GM19455 (cell line): ENCODE data around the gene MACROD1.

ENCODE experiments used
- ATAC-seq: cut with Tn5 transposase; IDR thresholded peaks from one replicate; pipeline ENCODE4 v1.9.1; 2021; ENCODE audit not compliant: unreplicated experiment

MACROD1 gene

DNA sequence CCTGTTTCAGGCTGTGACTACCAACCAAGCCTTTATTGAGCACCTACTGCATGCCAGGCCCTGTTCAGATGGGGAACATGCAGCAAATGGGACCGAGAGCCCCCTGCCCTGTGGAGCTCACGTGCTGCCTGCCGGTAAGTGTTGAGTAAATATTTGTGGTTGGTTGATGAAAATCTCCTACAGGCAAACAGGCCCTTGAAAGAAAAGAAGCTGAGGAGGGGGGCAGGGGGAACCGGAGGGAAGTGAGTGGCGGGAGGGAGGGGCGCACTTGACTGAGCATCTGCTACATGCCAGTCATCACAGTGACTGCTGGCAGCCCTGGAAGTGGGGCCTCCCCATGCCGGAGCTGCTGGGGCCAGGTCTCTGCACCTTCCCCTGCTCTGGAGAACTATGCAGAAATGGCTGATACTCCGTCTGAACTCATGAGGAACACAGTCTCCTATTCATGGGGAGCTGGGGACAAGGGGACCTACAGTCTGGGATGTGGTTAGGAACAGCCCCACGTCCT lies 34.2 kb downstream of the MACROD1 start:
- ATAC-seq: no peak

DNA sequence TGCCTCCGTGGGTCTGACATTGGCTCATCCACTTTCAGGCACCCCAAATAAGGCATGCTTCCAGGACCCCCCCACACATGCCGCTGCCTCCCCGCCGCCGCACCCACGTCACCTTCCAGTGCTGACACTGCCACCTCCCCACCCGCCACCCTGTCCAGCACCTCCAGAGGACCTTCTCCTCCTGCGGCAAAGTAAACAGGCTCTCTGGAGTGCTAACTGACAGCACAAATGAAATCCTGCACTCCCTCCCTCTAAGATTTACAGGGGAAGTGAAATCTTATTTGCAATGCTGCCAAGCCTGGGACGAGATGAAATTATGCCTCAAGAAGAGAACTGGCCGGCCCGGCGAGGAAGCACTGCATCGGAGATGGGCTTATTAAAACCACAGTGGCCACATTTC lies 35.3 kb downstream of the MACROD1 start:
- no peak for ATAC-seq

DNA sequence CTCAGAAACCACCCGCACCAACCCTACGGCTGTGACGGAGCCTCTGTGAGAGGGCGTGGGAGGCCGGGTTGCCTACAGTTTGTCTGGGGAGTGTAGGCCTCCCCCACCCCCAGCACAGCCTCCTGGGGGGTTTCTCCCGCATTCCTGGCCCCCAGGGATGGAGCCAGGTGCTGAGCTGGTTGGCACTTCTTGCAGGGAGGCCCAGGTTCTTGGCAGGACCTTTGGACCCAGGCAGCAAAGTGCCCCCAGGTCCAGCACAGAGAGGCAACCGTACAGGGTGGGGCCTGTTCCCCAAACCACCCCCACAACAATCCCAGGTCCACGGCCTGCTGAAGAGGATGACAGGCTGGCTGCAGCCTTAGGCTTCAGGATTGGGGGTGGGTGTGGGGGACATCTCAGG lies 36.5 kb downstream of the MACROD1 start:
- ATAC-seq: no peak

DNA sequence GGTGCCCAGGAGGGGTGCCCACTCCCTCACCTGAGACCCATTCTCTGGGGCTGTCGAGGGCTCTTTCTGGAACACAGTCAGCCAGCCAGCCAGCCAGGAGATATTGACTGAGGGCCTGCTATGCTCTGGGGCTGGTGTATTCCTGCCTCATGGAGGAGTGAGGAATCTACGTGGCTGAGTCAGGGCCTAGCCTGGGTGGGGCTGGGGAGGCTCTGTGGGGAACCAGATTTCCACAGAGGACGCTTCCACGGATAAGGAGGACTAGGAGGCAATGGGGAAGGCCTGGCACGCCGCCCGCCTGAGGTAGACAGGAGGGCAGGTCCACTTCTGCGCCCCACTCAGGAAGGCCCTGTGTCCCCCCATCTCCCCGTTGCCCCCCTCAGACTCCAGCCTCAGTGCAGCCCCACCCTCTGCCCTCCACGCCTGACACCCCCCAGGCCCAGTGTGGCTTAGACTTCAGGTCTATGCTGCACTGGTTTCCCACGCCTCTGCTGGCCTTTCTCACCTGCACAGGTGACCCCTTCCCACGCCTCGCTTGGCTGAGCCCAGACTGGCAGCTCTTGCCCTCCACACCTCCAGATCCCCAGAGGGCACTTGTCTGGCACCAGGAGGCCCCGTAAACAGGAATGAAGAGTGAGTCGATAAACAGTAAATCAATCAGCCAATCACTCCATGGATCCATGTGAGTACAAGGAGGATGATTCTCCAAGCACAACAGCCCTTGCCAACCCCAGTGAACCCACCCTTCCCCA lies 37.5 kb downstream of the MACROD1 start:
- no peak for ATAC-seq

DNA sequence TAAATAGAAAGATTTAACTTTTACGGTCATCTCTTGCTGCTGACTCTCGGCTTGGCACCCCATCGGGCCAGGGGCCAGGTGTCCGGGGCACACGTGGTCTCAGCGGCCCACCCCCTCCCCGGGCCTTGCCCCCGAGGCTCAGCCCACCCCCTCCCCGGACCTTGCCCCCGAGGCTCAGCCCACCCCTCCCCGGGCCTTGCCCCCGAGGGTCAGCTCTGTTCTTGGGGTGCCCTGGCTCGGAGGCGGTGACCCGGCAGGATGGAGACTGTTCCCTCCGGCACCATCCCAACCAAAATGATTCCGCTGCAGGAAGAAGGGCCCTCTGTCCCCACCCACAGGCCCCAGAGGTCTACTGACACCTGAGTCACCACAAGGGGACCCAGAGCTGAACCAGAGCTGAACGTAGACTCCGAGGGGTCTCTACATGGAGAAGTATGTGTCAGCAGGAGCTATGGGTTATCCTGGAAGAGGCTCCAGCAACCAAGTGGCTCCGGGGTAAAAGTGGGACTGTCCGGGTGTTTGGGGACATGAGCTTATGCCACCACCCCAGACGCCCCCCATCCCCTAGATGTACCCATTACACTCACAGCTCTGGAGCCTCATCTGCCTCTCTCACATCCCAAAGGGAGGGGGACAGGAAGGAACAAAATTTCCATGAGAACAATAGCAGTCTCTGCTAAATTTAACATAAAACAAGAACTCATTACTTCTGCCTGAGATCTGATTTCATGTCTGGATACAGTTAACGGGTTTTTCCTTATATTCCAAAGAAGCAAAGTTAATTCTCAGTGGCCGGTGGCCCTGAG lies 38.4 kb downstream of the MACROD1 start:
- ATAC-seq: no peak

DNA sequence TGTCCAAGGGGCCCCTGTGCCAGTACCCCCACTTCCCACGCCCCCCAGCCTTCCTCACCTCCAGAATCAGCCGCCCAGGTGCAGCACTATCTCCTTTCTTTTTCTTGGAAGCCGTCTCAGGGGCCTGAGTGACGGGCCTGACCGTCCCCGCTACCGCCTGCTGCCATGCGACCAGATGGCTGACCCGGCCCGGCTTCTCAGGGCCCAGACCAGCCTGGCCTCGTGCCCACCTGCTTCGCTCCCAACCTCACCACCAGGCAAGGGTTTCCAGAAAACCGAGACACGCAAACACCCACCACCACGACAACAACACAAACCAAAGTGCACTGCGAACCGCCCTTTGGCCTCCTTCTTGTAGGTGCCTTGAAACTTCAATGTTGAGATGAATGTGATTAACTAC lies 39.1 kb downstream of the MACROD1 start:
- no peak for ATAC-seq

DNA sequence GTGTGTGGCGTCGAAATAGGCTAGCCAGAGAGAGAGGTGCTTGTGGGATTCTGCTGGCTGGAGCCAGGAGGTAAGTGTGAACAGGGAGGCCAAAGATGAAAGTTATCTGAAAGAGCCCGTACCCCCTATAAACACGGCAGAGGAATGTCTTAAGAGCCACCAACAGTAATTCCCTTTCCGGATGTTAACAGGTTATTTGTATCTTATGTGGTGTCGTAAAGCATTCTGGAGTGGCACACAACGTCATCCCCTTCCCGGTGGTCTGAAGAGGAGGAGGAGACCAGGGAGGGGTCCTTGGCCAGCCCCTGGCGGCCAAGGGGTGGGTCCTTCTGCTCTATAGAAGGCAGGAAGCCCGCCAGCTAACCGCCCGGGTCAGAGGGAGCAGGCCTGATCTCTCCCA lies 39.5 kb downstream of the MACROD1 start:
- ATAC-seq: no peak

DNA sequence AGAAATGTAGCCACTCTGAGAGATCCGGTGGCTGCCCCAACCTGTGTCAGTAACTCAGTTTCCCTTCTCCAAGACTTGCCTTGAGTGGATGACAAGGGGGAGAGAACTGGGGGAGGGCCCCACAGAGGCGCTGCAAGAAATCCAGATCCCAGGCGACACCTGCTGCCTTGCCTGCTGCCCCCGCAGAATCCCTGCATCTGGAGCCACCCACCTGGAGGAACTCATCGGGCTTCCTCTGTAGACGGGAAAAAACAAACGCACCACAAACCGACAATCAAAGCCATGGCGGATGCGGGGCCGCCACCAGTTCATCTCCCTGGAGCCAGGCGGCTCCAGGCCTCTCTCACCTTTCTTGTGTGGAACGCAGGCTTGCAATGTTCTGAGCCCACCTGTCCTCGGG lies 40.2 kb downstream of the MACROD1 start:
- no peak for ATAC-seq

DNA sequence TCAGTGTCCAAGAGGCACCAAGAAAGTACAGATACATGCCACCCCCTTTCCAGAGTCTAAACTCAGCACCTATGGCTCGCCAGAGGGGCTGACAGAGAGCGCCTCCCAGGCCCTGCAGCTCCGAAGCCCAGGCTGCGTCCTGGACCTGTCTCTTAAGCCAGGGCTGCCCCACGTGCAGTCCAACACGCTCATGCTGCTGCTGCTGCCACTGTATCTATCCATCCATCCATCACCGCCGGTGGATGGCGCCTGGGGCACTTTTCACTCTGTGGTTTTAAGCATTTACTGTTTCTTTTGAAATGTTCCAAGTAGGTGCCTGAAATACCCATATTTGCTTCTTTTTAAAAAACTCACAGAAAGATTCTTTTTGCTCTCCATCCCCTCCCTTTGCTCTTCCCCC lies 41.8 kb downstream of the MACROD1 start:
- no peak for ATAC-seq

DNA sequence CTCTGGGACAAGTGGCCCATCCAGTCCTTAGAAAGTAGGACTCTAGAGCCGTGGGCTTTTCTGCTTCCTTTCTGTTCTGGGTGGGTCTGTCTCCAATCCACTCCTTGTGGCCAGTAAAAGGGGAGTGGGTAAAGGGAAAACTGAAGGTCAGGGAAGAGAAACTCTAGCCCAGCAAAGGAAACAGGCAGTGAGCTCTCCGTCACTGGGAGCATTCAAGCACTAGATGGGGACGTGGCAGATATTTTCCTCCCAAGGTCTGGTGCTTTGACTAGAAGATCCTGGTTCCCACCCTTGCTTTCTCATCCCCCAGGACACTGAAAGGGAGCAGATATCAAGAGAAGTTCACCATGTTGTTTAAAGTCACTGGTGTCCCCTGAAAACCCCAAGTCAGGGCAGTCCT lies 42.2 kb downstream of the MACROD1 start:
- no peak for ATAC-seq

DNA sequence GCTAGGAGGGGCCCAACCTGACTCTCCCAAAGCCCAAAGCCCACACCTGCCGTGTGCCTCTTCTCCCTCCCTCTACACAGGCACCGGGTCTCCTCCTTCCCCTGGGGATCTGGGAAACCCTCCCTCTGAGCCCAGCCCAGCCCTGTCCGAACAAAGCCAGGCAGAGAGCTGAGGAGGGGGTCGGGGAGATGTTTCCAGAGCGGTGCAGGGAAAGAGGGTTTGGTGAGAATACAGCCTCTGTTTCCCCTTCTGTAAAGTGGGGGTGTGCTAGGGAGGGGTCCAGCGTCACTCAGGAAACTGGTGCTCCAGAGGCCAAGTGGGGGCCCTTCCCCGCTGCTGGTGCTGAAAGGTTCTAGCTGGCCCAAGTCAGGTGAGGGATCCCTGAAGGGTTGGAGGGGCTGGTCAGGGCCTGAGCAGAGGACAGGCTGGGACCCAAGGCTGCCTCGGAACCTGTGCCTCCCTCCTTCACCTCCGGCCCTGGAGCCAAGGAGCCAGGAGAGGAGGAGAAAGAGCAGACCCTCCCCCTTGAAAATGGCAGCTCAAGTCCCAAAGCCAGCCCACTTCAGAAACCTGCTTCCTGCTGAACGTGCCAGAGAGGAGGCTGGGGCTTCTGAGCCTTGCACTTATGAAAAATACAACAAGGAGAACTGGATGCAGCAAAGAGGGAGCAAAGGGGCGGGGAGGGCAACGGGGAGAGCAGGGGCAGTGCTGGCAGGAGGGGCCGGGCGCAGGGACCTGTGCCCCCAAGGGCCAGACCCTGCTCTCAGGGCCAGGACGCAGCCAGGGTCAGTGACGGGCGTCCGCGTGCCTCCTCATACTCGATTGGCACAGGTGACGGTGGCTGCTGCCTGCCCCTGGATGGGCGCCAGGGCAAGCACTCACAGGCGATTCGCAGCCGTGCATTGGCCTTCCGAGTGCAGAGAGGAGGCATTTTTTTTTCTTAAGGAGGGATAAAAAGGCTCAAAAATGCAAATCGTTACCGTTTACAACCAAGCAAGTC lies 43.2 kb downstream of the MACROD1 start:
- ATAC-seq: no peak

DNA sequence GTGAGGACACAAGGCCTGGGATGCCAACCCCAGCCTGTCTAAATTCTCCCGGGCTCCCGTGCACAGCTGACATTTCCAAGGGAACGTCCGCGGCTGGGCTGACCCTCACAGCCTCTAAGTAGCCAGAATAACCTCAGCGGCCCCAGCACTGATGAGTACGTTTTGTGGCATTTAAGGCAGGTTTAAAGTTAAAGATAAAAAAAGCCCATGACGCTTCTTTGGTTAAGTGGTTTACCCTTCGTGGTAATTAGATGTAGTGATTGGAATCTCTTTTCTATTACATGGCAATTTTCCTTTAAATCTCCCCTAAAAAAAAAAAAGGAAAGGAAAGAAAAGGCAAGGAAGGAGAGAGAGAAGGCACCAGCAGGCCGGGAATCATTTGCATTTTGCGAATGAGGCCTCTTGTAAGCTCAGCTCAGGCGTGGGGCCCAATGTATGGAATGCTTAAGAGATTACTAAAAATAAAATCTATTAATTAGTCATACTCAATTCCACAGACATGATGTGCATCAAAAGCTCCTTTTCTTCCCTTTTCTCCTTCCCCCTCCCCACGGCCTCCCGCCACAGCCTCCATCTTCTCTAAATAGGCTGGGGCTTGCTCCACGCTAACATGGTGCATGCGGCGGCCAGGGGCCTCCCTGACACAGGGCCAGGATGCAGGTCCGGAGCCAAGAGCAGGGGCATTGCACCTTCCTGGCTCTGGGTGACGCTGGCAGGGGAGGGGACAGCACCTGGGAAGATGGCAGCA lies 44.1 kb downstream of the MACROD1 start:
- ATAC-seq: no peak

DNA sequence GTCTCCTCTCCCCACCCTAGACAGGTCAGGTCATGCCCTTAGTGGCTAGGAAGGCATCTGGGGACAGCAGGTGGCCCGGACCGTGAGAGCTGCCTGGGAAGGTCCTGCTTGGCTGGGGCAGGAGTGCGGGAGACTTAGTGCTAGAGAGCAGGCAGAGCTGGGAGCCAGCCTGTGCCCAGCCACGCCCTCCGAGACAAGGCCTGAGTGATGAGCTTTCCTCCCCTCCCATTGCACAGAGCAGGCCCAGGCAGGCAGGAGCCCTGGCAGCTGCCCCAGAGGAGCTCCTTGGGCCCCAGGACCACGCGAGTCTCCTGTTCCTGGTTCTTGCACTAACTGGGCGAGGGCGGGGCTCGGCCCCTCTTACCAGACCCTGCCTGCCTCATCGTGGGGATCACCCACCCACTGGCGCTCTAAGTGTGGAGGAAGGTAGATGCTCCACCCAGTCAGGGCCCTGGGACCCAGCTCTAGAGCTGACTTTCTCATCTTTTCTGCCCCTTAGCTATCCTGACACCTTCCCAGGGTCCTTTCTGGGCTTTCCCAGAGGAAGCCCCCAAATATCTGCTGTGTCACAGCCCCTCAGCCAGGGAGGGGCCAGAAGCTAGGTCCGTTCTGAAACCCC lies 44.9 kb downstream of the MACROD1 start:
- no peak for ATAC-seq

DNA sequence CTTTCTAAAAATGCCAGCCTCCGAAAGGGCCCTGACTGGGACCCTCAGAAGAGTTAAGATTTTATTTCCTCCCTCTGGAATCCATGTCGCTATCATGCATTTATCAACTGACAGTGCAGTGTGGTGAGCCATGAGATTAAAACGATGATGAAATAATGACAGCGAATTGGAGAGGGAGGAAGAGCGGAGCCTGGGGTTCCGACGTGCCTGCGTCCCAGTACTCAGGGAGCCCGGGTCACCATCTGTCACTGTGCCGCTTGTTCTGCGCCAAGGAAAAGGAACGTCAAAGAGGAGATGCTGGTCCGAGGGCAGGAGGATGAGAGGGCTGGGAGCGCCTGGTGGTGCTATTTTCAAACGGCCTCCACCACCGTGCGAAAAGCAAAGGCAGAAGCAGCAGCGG lies 46.2 kb downstream of the MACROD1 start:
- ATAC-seq: no peak

DNA sequence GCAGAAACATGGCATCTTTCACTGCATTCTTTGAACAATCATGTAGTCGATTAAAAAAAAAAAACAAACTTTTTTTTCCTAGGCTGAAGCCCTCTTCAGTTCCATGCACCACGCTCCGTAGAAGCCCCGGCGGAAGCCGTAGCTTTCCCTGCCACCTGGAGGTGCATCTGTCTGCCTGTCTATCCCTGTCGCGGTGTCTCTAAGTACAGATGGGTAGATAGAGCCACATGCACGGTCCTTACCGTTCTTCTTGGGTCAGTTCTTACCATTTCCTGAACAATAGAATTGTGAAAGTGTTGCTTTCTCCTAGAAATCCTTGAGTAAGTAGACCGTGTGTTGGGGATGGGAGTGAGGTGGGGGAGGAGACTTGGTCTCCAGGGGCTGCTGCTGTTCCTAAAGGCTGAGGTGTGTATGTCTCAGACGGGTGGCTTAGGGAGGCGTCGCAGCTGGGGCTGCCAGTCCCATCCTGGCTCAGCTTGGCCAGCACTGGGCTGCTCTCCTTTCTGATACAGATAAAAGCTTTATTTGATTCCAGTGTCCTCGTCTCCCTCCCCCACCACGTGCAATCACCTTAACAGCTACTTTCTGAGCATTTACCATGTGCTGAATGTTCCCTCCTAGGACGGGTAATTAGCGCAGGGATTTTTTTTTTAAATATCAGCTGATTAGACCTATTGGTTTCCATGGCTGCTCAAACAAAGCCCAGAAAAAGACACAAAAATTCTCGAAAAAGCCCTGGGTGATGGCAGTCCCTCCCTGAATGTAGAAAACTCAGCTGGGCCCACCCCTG lies 46.8 kb downstream of the MACROD1 start:
- ATAC-seq: no peak

DNA sequence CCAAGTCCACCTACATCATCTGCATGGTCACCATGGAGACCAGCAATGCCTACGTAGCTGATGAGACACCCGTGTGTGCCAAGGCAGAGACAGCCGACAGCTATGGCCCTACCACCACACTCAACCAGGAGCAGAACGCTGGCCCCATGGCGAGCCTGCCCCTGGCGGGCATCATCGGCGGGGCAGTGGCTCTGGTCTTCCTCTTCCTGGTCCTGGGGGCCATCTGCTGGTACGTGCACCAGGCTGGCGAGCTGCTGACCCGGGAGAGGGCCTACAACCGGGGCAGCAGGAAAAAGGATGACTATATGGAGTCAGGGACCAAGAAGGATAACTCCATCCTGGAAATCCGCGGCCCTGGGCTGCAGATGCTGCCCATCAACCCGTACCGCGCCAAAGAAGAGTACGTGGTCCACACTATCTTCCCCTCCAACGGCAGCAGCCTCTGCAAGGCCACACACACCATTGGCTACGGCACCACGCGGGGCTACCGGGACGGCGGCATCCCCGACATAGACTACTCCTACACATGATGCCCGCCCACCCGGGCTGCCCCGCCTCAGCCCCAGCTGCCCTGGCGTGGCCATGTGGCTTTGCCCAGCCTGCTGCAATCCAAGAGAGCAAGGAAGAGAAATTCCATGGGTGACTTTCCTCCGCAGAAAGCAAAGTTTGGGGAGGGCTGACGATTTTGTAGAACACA lies 48.0 kb downstream of the MACROD1 start:
- no peak for ATAC-seq

DNA sequence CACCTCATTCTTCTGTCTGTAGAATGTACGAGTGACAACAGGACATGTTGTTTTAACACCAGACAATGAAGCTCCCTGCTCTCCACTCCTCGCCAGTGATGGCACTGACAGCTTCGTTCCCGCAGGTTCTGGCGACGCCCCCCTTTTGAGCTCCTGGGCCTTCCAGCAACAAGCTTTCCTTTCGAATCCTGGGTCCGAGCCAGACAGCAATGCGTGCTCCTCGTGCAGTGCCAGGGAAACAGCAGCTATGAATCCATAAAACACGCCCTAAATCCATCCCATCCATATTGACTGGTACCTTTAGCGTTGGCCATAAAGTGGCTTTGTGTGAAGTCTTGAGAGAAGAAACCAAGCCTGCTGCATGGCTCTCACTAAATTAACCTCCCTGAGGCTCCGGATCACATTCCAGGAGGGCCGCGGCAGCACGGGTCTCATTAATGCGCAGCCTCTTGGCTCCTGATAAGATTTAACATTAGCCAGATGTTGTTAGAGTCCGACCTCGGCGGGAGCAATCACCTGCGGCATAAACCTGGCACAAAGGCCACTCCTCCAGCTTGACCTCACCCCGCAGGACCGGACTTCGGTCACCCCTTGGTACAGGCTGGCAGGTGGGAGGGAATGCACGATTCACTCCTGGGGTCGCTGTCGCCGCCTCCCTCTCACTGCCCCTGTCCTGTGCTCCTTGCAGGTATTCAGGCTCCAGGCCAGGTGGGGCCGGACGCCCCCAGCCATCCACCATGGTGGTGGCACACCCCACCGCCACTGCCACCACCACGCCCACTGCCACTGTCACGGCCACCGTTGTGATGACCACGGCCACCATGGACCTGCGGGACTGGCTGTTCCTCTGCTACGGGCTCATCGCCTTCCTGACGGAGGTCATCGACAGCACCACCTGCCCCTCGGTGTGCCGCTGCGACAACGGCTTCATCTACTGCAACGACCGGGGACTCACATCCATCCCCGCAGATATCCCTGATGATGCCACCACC lies 50.1 kb downstream of the MACROD1 start:
- no peak for ATAC-seq
